Loucy (cell line): ENCODE results near the gene CACNA1C.

Experiments
- H2AFZ ChIP-seq: fragments of 200-600 bp; sonication (generic); 2 replicates; pipeline ENCODE4 v1.6.0; 2016; ENCODE audit warnings: antibody characterized with exemption, mild to moderate bottlenecking, low read length, moderate library complexity
- H3F3A ChIP-seq: fragments of 200-600 bp; 2 replicates; pipeline ENCODE4 v1.6.0; 2016; ENCODE audit warnings: antibody characterized with exemption, low read depth, mild to moderate bottlenecking
- H3K27me3 ChIP-seq: fragments of 200-600 bp; sonication (generic); 2 replicates; pipeline ENCODE4 v1.6.1; 2014; ENCODE audit warnings: low read length, mild to moderate bottlenecking; ENCODE audit not compliant: insufficient read depth, poor library complexity, severe bottlenecking
- H3K36me3 ChIP-seq: fragments of 200-600 bp; sonication (generic); 2 replicates; pipeline ENCODE4 v1.6.1; 2016; ENCODE audit warnings: low read length; ENCODE audit not compliant: insufficient read depth
- H3K4me1 ChIP-seq: fragments of 200-600 bp; sonication (generic); 2 replicates; pipeline ENCODE4 v1.5.1; 2014; ENCODE audit warnings: low read length, mild to moderate bottlenecking; ENCODE audit not compliant: insufficient read depth, poor library complexity, severe bottlenecking
- H3K4me2 ChIP-seq: fragments of 200-600 bp; sonication (generic); 2 replicates; pipeline ENCODE4 v1.6.0; 2014; ENCODE audit warnings: antibody characterized with exemption, low read length, low read depth, mild to moderate bottlenecking; ENCODE audit not compliant: poor library complexity, severe bottlenecking
- H3K4me3 ChIP-seq: fragments of 200-600 bp; sonication (generic); 2 replicates; pipeline ENCODE4 v1.5.1; 2014; ENCODE audit warnings: low read length, mild to moderate bottlenecking, mixed read lengths; ENCODE audit not compliant: poor library complexity, severe bottlenecking
- H3K79me2 ChIP-seq: fragments of 200-600 bp; sonication (generic); 2 replicates; pipeline ENCODE4 v1.6.1; 2014; ENCODE audit warnings: low read length; ENCODE audit not compliant: insufficient read depth
- H3K9ac ChIP-seq: fragments of 200-600 bp; sonication (generic); 2 replicates; pipeline ENCODE4 v1.6.0; 2014; ENCODE audit warnings: mild to moderate bottlenecking, low read depth, low read length, moderate library complexity; ENCODE audit not compliant: poor library complexity, severe bottlenecking
- H3K9me2 ChIP-seq: fragments of 200-600 bp; sonication (generic); replicated peaks from 2 replicates; pipeline ENCODE4 v1.6.1; 2016; ENCODE audit warnings: low read depth, low read length, mixed read lengths
- H3K9me3 ChIP-seq: fragments of 200-600 bp; sonication (generic); 2 replicates; pipeline ENCODE4 v1.6.1; 2014; ENCODE audit warnings: mild to moderate bottlenecking, antibody characterized with exemption, low read length, low read depth; ENCODE audit not compliant: insufficient read depth
- H4K20me1 ChIP-seq: fragments of 200-600 bp; sonication (generic); 2 replicates; pipeline ENCODE4 v1.6.0; 2014; ENCODE audit warnings: antibody characterized with exemption, low read length, mild to moderate bottlenecking; ENCODE audit not compliant: insufficient read depth, poor library complexity, severe bottlenecking
- EZH2phosphoT487 ChIP-seq: fragments of 200-600 bp; IDR thresholded peaks from 2 replicates; pipeline ENCODE4 v1.6.1; 2018; ENCODE audit warnings: antibody characterized with exemption, mild to moderate bottlenecking, moderate library complexity, borderline replicate concordance
- TF ChIP-seq, protein P1 (sequence below): fragments of 200-600 bp; sonication (generic); conservative IDR thresholded peaks from 2 replicates; pipeline ENCODE4 v1.5.1; 2014; ENCODE audit warnings: mild to moderate bottlenecking, antibody characterized with exemption, low read length

CACNA1C gene

DNA sequence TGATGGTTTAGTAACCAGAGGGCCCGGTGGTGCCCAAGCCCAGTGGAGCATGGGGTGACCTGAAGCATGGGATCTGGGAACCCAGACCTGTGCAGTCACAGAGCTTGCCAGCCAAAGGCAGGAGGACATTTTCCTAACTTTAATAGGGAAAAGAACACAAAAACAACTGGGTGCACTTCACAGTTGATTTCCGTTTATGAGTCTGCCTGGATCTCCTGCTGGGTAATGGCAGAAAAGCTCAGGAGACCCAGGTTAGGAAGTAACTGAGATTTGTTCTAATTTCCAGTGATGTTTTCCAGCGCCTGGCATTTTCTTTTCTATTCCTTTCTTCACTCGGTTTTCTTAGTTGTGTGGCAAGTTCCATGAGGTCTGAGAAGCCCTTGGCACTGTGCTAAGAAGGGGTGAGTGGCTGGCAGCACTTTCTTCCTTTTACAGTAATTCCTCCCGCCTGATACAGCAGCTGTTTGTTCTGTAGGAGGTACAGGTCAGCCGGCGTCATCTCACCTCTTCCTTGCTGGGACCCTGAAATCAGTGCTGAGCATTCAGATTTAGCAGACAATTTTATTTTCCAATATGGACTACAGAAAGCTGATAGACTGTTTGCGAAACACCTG is 5.1 kb downstream of the CACNA1C start:
- Histone ChIP-seq H3K4me2 (no peak overlapping the region), H3K36me3 (no peaks in the 10 kb centered on the region), H4K20me1 (no peaks in the 10 kb centered on the region), H3K9ac (no peak overlapping the region), H3K4me3 (no peak overlapping the region), H3K4me1 (no peaks in the 10 kb centered on the region), H3K9me3 (no peaks in the 10 kb centered on the region), H3K27me3 (peaks cover 18% of the 10 kb centered on the region), H2AFZ (no peak overlapping the region), H3K9me2 (no peaks in the 10 kb centered on the region), H3F3A (no peaks in the 10 kb centered on the region), H3K79me2 (no peaks in the 10 kb centered on the region)
- TF ChIP-seq, protein P1, sequence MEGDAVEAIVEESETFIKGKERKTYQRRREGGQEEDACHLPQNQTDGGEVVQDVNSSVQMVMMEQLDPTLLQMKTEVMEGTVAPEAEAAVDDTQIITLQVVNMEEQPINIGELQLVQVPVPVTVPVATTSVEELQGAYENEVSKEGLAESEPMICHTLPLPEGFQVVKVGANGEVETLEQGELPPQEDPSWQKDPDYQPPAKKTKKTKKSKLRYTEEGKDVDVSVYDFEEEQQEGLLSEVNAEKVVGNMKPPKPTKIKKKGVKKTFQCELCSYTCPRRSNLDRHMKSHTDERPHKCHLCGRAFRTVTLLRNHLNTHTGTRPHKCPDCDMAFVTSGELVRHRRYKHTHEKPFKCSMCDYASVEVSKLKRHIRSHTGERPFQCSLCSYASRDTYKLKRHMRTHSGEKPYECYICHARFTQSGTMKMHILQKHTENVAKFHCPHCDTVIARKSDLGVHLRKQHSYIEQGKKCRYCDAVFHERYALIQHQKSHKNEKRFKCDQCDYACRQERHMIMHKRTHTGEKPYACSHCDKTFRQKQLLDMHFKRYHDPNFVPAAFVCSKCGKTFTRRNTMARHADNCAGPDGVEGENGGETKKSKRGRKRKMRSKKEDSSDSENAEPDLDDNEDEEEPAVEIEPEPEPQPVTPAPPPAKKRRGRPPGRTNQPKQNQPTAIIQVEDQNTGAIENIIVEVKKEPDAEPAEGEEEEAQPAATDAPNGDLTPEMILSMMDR = no peak
- TF ChIP-seq EZH2phosphoT487 = no peak

DNA sequence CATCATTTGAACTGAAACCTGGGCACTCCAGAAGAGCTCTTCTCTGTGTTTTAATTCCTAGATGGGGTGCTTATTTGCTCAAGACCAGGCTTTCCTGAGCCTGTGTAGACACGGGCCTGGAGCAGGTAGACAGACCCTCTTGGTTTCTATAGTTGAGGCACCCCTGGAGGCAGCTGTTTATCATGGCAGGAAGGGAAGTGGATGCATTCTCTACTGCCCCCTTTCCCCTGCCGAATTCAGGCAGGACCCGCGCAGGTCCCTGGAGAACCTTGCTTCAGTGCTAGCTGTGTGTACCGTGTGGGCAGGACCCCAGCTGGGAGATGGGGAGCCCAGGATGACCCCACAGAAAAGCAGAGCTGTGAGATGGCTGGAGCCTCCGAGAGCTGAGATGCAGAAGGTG is 6.0 kb downstream of the CACNA1C start:
- H2AFZ ChIP-seq = no peak overlapping the region
- H3K4me2 ChIP-seq = no peak overlapping the region
- H3K4me3 ChIP-seq = no peak overlapping the region
- TF ChIP-seq, protein P1 = no peak
- TF ChIP-seq EZH2phosphoT487 = no peak
- no peak overlapping the region for H3K9ac ChIP-seq
- no peaks in the 10 kb centered on the region for H3K79me2 ChIP-seq
- H3F3A ChIP-seq = no peaks in the 10 kb centered on the region
- H3K27me3 ChIP-seq = peaks cover 9% of the 10 kb centered on the region
- H3K9me3 ChIP-seq = no peaks in the 10 kb centered on the region
- no peaks in the 10 kb centered on the region for H3K9me2 ChIP-seq
- no peaks in the 10 kb centered on the region for H3K36me3 ChIP-seq
- no peaks in the 10 kb centered on the region for H3K4me1 ChIP-seq
- no peaks in the 10 kb centered on the region for H4K20me1 ChIP-seq

DNA sequence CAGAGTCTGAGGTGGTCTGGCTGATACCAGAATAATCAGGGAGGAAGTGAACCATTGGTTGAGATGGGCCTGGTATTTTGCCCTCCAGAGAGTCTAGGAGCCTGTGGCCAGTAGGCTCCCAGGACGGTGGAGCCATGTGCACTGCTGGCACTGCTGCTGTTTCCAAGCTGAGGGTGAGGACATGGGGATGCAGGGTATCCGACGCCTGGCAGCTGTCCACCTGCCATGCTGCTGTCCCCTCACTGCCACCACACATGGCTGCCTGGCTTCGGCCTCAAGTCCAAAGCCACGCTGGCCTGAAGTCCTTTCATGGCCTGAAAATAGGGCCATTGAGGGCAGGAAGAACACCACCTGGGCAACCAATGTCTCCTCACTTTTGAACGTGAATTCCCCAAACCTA is 8.6 kb downstream of the CACNA1C start:
- Histone ChIP-seq H3F3A (no peaks in the 10 kb centered on the region), H4K20me1 (no peaks in the 10 kb centered on the region), H2AFZ (no peak overlapping the region), H3K27me3 (no peaks in the 10 kb centered on the region), H3K4me2 (no peak overlapping the region), H3K4me1 (peaks cover 7% of the 10 kb centered on the region), H3K36me3 (no peaks in the 10 kb centered on the region), H3K4me3 (no peak overlapping the region), H3K9ac (no peak overlapping the region), H3K9me3 (no peaks in the 10 kb centered on the region), H3K79me2 (no peaks in the 10 kb centered on the region), H3K9me2 (no peaks in the 10 kb centered on the region)
- TF ChIP-seq, protein P1 = no peak
- TF ChIP-seq EZH2phosphoT487 = no peak
